ENCODE data around the gene NUCB1. TPM values are rescaled to one million over a fixed set of nuclear protein-coding genes. Genes with fewer than 3 reads are reported as not detected.
A peak's percentile ranks its signal among the peaks of the same experiment; 100 is the strongest.

NUCB1 gene
- polyA plus RNA-seq, 1 donor: 175 TPM

DNA sequence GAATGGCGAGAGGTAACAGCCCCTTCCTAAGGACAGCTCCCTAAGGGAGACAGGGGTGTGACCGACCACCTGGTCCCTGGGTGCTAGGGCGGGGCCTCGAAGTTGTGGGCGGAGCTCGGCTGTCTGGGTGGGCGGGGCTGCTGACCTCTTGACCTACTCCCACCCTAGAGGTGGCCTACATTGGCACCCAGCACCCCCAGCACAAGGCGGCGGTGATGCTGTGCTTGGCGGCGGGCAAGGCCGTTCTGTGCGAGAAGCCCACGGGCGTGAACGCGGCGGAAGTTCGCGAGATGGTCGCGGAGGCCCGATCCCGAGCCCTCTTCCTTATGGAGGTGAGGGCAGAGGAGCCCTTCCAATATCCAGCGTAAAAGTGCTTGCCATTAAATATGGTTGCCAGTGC is 35.8 kb downstream of the NUCB1 start:
- no peak for DNase-seq

DNA sequence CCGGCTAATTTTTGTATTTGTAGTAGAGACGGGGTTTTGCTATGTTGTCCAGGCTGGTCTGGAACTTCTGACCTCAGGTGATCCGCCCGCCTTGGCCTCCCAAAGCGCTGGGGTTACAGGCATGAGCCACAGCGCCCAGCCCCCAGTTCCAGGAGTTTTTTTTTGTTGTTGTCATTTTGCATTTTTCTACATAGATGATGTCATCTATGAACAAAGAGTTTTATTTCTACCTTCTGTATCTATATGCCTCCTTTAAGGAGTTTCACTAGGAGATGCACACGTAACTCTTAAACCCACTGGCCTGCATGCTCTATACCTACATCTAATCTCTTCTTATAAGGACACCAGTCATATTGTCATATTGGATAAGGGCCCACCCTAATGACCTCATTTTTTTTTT is 38.1 kb downstream of the NUCB1 start:
- no peak for DNase-seq

DNA sequence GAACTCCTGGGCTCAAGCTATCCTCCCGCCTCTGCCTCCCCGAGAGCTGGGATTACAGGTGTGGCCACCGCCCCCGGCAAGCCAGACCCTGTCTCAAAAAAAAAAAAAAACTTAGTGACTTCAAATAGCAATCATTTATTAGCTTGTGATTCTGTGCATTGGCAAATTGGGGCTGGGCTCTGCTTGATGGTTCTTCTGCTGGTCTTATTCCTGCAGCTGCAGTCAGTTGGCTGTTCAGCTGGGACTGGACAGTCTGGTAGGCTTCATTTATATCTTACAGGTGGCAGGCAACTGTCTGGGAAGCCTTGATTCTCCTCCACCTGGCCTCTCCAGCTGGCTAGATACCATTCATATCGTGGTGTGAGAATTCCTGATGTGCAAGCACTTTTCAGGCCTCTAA is 40.8 kb downstream of the NUCB1 start:
- no peak for DNase-seq

DNA sequence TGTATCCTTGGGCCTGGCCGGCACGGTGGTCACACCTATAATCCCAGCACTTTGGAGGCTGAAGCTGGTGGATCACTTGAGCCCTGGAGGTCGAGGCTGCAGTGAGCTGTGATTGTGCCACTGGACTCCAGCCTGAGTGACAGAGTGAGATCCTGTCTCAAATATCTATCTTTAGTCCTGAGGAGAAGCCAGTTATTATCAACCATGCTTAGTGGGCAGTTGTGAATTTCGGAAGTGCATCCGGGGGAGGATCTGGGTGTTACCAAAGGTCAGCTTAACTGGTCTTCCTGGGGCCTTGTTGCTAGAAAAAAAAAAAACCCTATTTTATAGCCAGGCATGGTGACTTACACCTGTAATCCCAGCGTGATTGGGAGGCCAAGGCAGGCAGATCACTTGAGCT is 43.0 kb downstream of the NUCB1 start:
- DNase-seq: no peak

DNA sequence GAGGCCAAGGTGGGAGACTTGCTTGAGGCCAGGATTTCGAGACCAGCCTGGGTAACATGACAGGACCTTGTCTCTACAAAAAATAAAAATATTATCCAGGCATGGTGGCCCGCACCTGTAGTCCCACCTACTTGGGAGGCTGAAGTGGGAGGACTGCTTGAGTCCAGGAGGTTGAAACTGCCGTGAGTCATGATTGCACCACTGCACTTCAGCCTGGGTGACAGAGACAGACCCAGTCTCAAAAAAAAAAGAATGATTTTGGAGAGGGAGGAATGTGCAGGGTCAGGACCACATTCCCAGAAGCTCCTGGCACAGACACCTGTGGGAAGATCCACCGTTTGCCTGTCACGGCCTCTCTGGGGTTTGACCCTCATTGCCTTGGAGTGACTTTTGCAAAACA is 45.3 kb downstream of the NUCB1 start:
- no peak for DNase-seq

DNA sequence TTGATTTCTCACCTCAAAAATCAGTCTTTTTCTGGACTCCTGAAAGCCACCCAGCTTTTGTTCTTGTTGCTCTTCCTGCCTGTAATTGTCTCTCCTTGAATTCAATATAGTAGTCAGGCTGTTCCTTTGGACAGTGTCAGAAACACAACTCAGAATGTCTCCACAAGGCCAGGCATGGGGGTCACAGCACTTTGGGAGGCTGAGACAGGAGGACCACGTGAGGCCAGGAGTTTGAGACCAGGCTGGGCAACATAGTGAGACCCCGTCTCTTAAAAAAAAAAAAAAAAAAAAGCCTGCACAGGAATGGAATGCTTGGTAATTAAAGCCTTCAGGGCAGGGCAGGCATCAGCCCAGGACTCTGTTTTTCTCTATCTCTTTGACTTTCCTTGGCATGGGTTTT is 45.7 kb downstream of the NUCB1 start:
- DNase-seq: no peak

DNA sequence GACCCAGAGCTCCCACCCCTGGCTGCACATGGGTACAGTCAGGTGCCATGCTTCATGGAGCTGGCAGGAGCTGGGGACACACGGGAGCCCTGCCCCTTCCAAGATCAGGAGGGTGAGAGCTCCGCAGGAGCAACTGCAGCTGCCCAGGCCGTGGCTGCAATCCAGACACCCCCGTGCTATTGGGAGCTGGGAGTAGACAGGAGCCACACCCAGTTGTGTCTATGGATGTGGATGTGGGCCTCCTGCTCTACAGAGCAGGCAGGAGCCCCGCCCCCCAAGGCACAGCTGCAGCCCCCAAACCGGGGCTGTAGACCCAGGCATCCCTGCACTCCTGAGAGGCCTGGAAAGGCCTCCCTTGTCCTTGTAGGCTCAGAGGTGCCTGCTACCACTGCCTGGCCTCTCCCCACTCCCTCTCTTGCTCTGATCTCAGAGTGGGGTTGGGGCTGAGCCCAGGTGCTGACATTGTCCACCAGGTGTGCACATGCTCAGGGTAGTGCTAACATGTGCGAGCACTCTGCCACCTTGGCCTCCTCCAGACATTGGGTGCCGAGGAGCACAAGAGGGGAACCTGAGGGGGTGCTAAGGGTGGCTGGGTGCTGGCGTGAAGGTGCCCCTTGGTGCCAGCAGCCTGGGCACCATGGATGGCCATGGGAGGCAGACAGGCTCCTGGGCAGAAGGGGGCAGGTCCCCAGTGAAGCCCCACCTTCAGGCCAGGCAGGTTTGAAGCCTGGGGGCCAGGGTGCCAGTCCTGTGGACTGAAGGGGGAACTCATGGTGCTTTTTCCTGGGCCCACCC is 46.5 kb downstream of the NUCB1 start:
- DNase-seq: no peak

DNA sequence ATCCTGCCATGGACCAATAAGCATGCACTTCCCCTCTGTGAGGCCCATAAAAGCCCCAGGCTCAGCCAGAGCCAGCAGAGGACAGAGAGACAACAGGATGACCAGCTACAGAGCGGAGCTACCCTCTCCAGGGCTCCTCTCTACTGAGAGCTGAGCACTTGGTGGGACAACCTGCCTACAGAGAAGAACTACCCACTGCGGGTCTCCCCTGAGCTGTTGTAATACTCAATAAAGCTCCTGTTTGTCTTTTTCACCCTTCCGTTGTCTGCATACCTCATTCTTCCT is 47.1 kb downstream of the NUCB1 start:
- no peak for DNase-seq

DNA sequence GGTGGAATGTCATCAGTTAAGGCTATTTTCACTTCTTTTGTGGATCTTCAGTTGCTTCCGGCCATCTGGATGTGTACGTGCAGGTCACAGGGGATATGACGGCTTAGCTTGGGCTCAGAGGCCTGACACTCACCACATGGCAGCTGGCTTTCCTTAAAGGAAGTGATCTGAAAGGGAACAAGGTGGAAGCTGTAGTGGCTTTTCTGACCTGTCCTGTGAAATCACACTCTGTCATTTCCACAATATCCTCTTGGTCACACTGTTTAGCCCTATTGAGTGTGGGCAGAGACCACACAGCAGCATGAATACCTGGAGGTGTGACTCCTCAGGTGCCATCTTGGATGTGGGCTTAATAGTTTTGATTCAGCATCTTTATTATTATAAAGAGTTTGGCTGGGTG is 50.0 kb downstream of the NUCB1 start:
- no peak for DNase-seq

DNA sequence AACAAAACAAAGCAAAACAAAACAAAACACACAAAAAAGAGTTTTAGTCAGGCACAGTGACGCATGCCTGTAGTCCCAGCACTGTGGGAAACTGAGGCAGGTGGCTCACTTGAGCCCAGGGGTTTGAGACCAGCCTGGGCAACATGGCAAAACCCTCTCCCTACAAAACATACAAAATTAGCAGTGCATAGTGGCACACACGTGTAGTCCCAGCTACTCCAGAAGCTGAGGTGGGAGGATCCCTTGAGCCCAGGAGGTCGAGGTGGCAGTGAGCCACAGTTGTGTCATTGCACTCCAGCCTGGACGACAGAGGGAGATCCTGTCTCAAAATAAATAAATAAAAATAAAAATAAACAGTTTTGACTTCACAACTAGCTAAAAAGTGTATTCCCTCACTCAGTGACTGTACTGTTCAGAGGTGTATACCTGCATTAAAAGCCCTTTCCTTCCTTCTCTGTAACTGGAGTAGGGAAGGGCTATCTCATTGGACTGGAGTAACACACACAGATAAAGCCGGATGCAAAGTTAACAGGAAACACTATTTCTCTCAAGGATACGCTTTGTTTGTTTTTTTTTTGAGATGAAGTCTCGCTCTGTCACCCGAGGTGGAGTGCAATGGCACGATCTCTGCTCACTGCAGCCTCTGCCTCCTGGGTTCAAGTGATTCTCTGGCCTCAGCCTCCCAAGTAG is 50.9 kb downstream of the NUCB1 start:
- no peak for DNase-seq

DNA sequence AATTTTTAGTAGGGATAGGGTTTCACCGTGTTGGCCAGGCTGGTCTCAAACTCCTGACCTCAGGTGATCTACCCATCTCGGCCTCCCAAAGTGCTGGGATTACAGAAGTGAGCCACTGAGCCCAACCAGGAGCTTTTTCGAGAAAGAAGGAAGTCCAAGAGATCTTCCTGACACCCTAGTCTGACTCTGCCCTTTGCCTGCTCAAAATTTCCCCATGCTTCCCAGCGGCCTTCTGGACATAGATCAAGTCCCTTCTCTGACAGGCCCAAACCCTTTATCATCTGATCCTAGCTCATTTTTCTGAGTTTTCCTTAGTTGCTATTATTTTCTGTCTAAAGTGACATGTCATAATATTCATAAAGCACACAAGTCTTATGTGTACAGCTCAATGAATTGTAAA is 53.0 kb downstream of the NUCB1 start:
- no peak for DNase-seq

DNA sequence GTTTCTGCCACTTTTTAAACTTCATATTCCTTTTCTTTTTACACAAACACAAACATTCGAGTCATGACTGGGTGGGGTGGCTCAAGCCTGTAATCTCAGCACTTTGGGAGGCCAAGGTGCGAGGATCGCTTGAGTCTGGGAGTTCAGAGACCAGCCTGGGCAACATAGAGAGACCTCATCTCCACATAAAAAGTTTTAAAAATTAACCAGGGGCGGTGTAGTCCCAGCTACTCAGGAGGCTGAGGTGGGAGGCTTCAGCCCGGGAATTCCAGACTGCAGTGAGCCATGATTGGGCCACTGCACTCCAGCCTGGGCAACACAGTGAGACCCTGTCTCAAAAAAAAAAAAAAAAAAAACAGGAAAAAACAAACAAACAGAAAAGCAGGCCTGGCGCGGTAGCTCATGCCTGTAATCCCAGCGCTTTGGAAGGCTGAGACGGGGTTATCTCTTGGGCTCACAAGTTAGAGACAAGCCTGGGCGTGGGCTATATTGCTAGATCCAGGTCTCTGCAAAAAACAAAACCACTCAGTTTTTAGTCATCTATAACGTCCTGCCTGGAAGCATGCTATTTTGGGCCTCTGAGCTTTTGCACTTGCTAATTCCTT is 54.0 kb downstream of the NUCB1 start:
- DNase-seq: no peak

DNA sequence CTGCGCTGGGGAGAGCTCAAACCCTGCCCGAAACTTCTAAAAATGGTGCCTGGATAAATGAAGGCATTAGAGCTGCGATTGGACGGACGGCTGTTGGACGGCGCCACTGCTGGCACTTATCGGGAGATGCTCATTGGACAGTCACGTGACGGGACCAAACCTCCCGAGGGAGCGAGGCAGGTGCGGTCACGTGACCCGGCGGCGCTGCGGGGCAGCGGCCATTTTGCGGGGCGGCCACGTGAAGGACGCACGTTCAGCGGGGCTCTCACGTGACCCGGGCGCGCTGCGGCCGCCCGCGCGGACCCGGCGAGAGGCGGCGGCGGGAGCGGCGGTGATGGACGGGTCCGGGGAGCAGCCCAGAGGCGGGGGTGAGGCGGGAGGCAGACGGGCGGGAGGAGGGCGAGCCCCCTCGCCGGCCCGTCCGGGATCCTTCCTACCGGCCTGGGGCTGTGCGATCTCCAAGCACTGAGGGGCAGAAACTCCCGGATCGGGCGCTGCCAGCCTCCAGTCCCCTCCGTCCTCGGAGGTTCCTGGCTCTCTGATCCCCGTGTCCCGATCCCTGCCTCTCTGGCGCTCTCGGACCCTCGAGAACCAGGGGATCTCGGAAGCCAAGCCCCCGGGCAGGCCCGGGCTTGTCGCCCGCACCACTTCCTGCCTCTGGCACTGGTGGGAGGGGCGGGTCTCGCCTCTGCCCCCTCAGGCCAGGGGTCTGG is 54.6 kb downstream of the NUCB1 start, which contains the start of gene BAX:
TSS of gene BAX (plus strand) at position 281 of the 713 bp plus-strand sequence. CDS start at position 335, 54 bp downstream.
- DNase-seq: peak; percentile 97

DNA sequence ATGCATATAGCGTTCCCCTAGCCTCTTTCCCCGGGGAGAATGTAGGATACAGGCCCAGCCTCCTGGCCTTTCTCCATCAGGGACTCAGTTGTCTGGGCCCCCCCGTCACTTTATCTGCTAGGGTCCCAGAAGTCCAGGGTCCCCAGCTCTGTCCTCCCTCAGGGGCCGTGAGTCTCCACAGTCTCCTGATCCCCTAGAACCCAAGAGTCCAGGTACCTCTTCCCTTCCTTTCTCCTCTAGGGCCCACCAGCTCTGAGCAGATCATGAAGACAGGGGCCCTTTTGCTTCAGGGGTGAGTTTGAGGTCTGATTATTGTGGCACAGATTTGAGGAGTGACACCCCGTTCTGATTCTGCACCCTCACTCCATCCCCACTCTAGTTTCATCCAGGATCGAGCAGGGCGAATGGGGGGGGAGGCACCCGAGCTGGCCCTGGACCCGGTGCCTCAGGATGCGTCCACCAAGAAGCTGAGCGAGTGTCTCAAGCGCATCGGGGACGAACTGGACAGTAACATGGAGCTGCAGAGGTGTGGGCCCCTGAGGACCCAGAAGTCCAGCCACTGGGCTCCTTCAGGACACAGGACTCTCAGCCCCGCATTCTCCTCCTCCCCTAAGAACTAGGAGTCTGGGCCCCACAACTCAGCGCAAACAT is 55.3 kb downstream of the NUCB1 start:
- DNase-seq: no peak

DNA sequence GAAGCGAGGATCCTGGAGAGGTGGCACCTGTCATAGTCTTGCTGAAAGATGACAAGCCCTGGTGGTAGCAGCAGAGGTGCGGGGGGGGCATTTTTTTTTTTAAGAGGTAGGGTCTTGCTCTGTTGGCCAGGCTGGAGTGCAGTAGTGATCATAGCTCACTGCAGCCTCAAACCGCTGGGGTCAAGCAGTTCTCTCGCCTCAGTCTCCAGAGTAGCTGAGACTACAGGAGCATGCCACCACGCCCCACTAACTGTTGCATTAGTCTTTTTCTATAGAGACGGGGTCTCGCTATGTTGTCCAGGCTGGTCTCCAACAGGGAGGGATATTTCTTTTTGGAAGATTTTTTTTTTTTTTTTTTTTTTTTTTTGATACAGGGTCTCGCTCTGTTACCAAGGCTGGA is 57.9 kb downstream of the NUCB1 start:
- DNase-seq: no peak

DNA sequence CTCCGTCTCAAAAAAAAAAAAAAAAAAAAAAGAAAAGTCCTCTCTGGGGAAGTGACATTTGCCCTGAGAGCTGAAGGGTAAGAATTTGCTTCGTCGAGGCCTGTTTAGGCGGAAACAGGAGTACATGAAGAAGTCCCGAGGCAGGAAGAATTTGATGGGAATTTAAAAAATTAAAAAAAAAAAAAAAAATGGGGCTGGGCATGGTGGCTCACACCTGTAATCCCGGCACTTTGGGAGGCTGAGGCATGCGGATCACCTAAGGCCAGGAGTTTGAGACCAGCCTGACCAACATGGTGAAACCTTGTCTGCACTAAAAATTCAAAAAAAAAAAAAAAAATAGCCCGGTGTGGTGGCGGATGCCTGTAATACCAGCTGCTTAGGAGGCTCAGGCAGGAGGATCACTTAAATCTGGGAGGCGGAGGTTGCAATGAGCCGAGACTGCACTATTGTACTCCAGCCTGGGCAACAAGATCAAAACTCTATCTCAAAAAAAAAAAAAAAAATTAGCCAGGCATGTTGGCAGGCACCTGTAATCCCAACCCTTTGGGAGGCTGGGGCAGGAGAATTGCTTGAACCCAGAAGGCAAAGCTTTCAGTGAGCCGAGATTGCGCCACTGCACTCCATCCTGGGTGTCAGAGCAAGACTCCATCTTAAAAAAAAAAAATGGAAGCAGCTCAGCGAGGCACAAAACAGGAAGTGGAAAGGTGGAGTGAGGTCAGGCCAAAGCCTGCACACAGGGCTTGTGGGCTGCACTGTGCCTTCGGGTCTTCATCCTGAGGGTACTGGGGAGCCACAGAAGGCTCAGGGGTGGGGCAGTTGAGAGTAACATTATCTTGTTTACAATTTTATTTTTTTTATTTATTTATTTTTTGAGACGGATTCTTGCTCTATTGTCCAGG is 59.5 kb downstream of the NUCB1 start:
- DNase-seq: no peak

DNA sequence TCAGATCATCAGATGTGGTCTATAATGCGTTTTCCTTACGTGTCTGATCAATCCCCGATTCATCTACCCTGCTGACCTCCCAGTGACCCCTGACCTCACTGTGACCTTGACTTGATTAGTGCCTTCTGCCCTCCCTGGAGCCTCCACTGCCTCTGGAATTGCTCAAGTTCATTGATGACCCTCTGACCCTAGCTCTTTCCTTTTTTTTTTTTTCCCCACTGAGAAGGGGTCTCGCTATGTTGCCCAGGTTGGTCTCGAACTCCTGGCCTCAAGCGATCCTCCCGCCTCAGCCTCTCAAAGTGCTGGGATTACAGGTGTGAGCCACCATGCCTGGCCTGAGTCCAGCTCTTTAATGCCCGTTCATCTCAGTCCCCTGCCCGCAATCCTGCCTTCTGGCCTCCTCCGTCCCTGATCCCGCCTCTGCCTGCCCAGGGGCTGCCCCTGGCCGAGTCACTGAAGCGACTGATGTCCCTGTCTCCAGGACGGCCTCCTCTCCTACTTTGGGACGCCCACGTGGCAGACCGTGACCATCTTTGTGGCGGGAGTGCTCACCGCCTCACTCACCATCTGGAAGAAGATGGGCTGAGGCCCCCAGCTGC is 61.0 kb downstream of the NUCB1 start:
- no peak for DNase-seq

DNA sequence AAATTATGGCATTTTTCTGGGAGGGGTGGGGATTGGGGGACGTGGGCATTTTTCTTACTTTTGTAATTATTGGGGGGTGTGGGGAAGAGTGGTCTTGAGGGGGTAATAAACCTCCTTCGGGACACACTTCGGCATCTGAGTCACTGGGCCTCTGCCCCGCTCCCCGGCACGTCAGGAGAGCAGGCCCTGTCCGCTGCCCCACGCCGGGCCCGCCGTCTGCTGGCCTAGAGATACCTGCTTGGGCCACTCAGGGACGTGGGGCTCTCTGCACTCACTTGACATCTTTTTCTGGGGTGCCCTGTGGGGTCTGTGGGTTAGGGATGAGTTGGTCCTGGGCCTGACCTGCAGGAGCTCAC is 61.5 kb downstream of the NUCB1 start:
- DNase-seq: no peak

DNA sequence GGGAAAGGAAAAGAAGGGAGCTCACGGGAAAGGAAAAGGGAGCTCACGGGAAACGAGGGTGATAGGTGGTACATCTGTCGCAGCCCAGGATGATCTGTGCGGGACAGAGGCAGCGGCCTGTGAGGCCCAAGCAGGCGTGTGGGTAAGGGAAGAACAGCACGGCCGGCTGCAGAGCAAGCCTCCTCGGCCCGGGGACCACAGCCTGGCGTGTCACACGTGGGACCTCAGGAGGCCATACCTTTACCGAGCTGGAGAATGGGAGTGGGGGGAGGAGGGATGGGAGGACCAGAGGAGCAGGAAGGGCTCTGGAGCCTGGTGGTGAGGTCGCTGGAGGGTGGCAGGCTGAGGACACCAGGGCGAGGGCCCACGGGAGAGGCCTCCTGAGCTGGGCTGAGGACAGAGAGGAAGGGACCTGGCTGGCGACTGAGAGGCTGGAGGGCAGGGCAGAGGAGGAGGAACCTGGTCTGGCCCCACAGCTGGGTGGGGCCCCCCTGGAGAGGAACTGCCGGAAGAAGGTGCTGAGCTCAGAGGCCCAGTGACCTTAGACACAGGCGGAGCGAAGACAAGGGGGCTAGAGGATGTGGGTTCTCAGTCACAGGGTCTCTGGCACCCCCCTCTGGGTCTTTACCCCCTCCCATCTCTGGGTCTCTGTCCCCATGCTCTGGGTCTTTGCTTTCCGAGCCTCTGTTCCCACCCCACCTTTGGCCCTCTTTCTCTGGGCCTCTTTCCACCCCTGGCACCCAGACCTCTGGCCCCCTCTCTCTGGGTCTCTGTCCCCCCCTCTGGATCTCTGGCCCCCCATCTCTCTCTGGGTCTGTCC is 62.1 kb downstream of the NUCB1 start:
- DNase-seq: no peak

DNA sequence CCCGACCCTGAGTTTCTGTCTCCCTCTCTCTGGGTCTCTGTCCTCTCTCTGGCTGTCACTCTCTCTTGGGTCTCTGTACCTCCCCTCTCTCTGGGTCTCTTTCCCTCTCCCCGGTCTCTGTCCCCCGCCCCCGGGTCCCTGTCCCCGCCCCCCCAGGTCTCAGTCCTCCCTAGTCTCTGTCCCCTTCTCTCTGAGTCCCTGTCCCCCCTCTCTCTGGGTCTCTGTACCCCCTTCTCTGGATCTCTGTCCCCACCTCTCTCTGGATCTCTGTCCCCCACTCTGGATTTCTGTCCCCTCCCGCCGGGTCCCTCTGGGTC is 62.7 kb downstream of the NUCB1 start:
- no peak for DNase-seq

All from hindlimb muscle (tissue), 1 donor.